GM12872 (cell line): ENCODE measurements around the gene ESYT3.

Source experiments
- CTCF ChIP-seq: IDR thresholded peaks from 3 replicates; pipeline ENCODE4 v1.5.1; 2011; ENCODE audit warnings: low read depth, mild to moderate bottlenecking, low read length, moderate library complexity; ENCODE audit not compliant: insufficient read depth

The ESYT3 gene

GRCh38 chr3:138440596-138440995 lies 6.2 kb downstream of the ESYT3 start:
- no peak for TF ChIP-seq CTCF

- no peak for TF ChIP-seq CTCF
Measured at GRCh38 chr3:138441256-138441655, 6.8 kb downstream of the ESYT3 start.

- no peak for TF ChIP-seq CTCF
Measured at GRCh38 chr3:138441742-138442141, 7.3 kb downstream of the ESYT3 start.

GRCh38 chr3:138442433-138442832 lies 8.0 kb downstream of the ESYT3 start:
- no peak for TF ChIP-seq CTCF

GRCh38 chr3:138443091-138443490 lies 8.7 kb downstream of the ESYT3 start:
- TF ChIP-seq CTCF: no peak

GRCh38 chr3:138443521-138444503 lies 9.4 kb downstream of the ESYT3 start:
- no peak for TF ChIP-seq CTCF

- TF ChIP-seq CTCF: no peak
Measured at GRCh38 chr3:138445236-138445635, 10.8 kb downstream of the ESYT3 start.
